ENCODE data around the gene STS.

GRCh38 chrX:7153231-7153630 is 5.7 kb downstream of the STS start:
- TF ChIP-seq EZH2 (IDR thresholded peaks at IDR 0.05; ENCODE audit: low read depth), result no peak
- TF ChIP-seq, protein P1, sequence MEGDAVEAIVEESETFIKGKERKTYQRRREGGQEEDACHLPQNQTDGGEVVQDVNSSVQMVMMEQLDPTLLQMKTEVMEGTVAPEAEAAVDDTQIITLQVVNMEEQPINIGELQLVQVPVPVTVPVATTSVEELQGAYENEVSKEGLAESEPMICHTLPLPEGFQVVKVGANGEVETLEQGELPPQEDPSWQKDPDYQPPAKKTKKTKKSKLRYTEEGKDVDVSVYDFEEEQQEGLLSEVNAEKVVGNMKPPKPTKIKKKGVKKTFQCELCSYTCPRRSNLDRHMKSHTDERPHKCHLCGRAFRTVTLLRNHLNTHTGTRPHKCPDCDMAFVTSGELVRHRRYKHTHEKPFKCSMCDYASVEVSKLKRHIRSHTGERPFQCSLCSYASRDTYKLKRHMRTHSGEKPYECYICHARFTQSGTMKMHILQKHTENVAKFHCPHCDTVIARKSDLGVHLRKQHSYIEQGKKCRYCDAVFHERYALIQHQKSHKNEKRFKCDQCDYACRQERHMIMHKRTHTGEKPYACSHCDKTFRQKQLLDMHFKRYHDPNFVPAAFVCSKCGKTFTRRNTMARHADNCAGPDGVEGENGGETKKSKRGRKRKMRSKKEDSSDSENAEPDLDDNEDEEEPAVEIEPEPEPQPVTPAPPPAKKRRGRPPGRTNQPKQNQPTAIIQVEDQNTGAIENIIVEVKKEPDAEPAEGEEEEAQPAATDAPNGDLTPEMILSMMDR (conservative IDR thresholded peaks at IDR 0.05), result no peak

All from PC-9 (cell line).